Activated T-cell treated with anti-CD3 and anti-CD28 coated beads, Interleukin-2, amount 50 U/mL, for 4 hours (primary cell): ENCODE results near the gene CSH2. TPM values are rescaled to one million over a fixed set of nuclear protein-coding genes. Genes with fewer than 3 reads are reported as not detected.
"Not testable (repeated sequence)": the region's sequence is repeated elsewhere in the genome, so short reads cannot be mapped to it uniquely, and the experiment has no call there.

Experiments used
- ATAC-seq, 2 donors: fragments of 200-7000 bp; cut with Tn5 transposase; one replicate each; pipeline ENCODE4 v1.10.0; 2021
- DNase-seq: peaks from one replicate; pipeline ENCODE4 v3.0.0-alpha.2; 2020
- H3K27me3 Mint-ChIP-seq: one replicate; pipeline ENCODE4 v1.8.0; 2021; ENCODE audit warnings: low read depth, mixed read lengths
- H3K36me3 Mint-ChIP-seq: one replicate; pipeline ENCODE4 v1.8.0; 2022; ENCODE audit warnings: mixed read lengths; ENCODE audit not compliant: insufficient read depth
- H3K4me1 Mint-ChIP-seq: one replicate; pipeline ENCODE4 v1.8.0; 2021; ENCODE audit warnings: low read depth, mixed read lengths
- H3K4me3 Mint-ChIP-seq: one replicate; pipeline ENCODE4 v1.8.0; 2021; ENCODE audit warnings: mild to moderate bottlenecking, moderate library complexity, mixed read lengths
- H3K9me3 Mint-ChIP-seq: one replicate; pipeline ENCODE4 v1.8.0; 2021; ENCODE audit warnings: mixed read lengths
- total RNA-seq, 3 donors: library from RNA; stranded (reverse); gene quantifications; one replicate each; pipeline ENCODE4 v1.2.1, GENCODE V29; 2021

Gene CSH2
- total RNA-seq, 3 donors from 2014 or later = not detected

- peaks cover 2% of the 10 kb centered on the region for H3K4me1 Mint-ChIP-seq
Observed at GRCh38 chr17:63881935-63882601, 8.6 kb upstream of the CSH2 start, which contains the start of gene GH2. Gene GH2, minus strand, starts transcription at chr17:63881944. Its CDS starts 143 bp downstream, at chr17:63881801.

DNA sequence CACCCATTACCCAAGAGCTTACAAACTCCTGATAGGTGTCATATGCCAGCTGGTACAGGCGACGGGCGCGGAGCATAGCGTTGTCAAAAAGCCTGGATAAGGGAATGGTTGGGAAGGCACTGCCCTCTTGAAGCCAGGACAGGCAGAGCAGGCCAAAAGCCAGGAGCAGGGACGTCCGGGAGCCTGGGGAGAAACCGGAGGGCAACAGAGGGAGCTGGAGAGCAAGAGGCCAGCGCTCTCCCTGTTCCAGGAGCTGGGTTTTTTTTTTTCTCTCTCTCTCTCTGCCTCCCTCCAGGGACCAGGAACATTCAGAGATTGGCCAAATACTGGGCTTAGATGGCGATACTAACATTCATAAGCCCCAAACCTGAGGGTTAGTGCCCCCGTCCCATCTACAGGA, 7.9 kb upstream of the CSH2 start:
- H3K27me3 Mint-ChIP-seq, H3K4me3 Mint-ChIP-seq, H3K4me1 Mint-ChIP-seq, H3K36me3 Mint-ChIP-seq, DNase-seq, ATAC-seq, H3K9me3 Mint-ChIP-seq: not testable (repeated sequence)

More at GRCh38 chr17:63881935-63882601, 8.6 kb upstream of the CSH2 start, which contains the start of gene GH2:
- DNase-seq = peak; percentile 53
- Mint-ChIP-seq H3K36me3 (no peaks in the 10 kb centered on the region), H3K4me3 (no peak within 1 kb of the TSS), H3K27me3 (no peaks in the 10 kb centered on the region), H3K9me3 (no peaks in the 10 kb centered on the region)
- peak; percentile 90 to 93 for ATAC-seq

DNA sequence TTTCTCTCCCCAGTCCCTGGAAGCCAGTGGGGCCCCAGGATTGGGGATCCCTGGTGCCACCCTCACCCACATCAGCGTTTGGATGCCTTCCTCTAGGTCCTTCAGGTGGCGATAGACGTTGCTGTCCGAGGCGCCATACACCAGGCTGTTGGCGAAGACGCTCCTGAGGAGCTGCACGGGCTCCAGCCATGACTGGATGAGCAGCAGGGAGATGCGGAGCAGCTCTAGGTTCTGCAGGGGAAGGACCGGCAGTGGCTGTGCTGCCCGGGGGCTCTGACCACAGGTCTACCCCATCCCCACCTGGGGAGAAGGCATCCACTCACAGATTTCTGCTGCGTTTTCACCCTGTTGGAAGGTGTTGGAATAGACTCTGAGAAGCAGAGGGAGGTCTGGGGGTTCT, 7.2 kb upstream of the CSH2 start:
- H3K4me3 Mint-ChIP-seq = no peak overlapping the region
- no peaks in the 10 kb centered on the region for H3K9me3 Mint-ChIP-seq
- H3K27me3 Mint-ChIP-seq = no peaks in the 10 kb centered on the region
- ATAC-seq = no peak
- H3K36me3 Mint-ChIP-seq = no peaks in the 10 kb centered on the region
- peaks cover 2% of the 10 kb centered on the region for H3K4me1 Mint-ChIP-seq
- DNase-seq = no peak

GRCh38 chr17:63878413-63878812, 4.9 kb upstream of the CSH2 start:
- not testable (repeated sequence) for H3K4me1 Mint-ChIP-seq, DNase-seq, H3K4me3 Mint-ChIP-seq, ATAC-seq, H3K9me3 Mint-ChIP-seq, H3K36me3 Mint-ChIP-seq, H3K27me3 Mint-ChIP-seq

GRCh38 chr17:63874693-63875092, 1.2 kb upstream of the CSH2 start:
- not testable (repeated sequence) for H3K4me3 Mint-ChIP-seq, H3K9me3 Mint-ChIP-seq, DNase-seq, H3K27me3 Mint-ChIP-seq, ATAC-seq, H3K4me1 Mint-ChIP-seq, H3K36me3 Mint-ChIP-seq

DNA sequence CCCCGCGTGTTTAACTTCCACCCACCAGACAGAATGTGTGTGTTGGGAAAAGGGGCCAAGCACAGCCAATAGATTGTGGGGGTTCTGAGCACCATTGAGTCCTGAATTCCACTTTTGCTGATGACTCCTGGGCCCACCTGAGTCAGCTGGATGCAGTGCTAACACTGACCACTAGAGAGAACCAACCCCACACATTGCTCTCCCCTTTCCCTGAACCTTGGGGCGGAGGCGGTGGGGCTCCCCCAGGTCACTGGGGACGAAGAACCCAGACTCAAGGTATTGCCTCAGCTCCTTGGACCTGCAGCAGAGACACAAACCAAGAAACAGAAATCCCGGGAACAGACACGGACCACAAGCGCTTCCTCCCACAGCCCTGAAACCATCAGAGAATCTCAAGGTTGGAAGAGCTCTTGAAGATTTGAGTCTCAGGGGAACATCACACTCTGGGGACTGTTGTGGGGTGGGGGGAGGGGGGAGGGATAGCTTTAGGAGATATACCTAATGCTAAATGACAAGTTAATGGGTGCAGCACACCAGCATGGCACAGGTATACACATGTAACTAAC, 667 bp upstream of the CSH2 start:
- H3K27me3 Mint-ChIP-seq, H3K9me3 Mint-ChIP-seq, DNase-seq, H3K4me3 Mint-ChIP-seq, H3K36me3 Mint-ChIP-seq, ATAC-seq, H3K4me1 Mint-ChIP-seq: not testable (repeated sequence)

- ATAC-seq, DNase-seq, H3K4me3 Mint-ChIP-seq, H3K9me3 Mint-ChIP-seq, H3K27me3 Mint-ChIP-seq, H3K4me1 Mint-ChIP-seq, H3K36me3 Mint-ChIP-seq: not testable (repeated sequence)
Observed at GRCh38 chr17:63871646-63872365, 1.7 kb downstream of the CSH2 start.

DNA sequence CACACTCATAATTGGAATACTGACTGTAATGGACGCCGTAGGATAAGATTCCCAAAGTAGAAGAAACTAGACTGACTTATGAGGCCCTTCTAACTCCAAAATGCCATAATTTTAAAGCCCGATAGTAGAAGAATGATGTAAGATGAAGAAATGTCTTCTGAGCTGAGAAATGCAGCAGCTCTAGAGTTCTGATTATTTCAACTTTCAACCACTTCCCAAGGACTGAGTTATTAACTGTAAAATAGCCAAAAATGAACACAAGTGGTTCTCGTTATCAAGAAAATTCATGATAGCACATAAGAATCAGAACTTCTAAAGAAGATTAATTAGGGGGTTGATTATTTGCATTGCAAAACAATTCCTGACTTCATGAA, 3.2 kb downstream of the CSH2 start:
- H3K9me3 Mint-ChIP-seq, H3K27me3 Mint-ChIP-seq, H3K36me3 Mint-ChIP-seq, DNase-seq, H3K4me1 Mint-ChIP-seq, ATAC-seq, H3K4me3 Mint-ChIP-seq: not testable (repeated sequence)

DNA sequence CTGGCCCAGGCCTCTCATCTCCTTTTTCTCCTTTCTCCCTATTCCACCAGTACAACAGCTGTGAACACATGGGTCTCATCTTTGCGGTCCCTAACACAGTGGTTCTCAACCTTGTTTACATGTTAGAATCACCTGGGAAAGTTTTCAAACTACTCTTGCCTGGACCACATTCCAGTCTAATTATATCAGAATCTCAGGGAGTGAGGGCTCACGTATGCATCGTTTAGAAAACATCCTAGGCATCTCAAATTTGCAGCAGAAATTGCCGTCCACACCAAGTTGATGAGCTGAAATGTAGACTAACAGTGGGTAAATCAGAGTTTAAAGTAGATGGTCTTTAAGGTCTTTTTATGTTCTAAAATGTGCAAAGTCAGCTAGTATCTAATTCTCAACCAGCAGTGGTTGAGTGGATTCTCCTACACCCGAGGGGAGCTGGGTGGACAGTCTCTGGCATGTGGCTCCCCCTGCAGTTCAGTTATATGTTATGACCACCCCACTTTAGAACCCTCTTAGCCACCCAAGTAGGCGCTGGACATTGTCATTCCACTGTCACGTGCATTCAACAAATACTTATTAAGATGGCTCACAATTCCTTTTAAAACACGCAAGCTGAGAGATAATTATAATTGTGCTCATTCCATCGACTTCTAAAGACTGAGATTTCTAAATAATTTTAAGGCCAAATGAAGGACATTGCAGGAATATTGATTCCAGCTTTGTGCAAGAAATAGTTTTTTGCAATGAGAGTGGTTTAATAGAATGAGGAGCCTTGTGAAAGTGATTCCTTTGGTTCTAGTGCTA, 3.8 kb downstream of the CSH2 start:
- H3K4me3 Mint-ChIP-seq = not testable (repeated sequence)

GRCh38 chr17:63866625-63867024, 6.9 kb downstream of the CSH2 start:
- H3K36me3 Mint-ChIP-seq, H3K27me3 Mint-ChIP-seq, H3K4me1 Mint-ChIP-seq, DNase-seq, ATAC-seq, H3K9me3 Mint-ChIP-seq, H3K4me3 Mint-ChIP-seq: not testable (repeated sequence)

More for the DNA sequence above, 3.8 kb downstream of the CSH2 start:
- not testable (repeated sequence) for ATAC-seq, H3K27me3 Mint-ChIP-seq, H3K9me3 Mint-ChIP-seq, H3K4me1 Mint-ChIP-seq, DNase-seq, H3K36me3 Mint-ChIP-seq

- DNase-seq = no peak
- Mint-ChIP-seq H3K27me3 (no peaks in the 10 kb centered on the region), H3K9me3 (no peaks in the 10 kb centered on the region), H3K4me1 (no peaks in the 10 kb centered on the region), H3K36me3 (no peaks in the 10 kb centered on the region), H3K4me3 (no peak overlapping the region)
- no peak for ATAC-seq
Observed at GRCh38 chr17:63859257-63859656, 14.2 kb downstream of the CSH2 start.

GRCh38 chr17:63856425-63856824, 17.1 kb downstream of the CSH2 start:
- not testable (repeated sequence) for H3K36me3 Mint-ChIP-seq, DNase-seq, H3K4me1 Mint-ChIP-seq, H3K9me3 Mint-ChIP-seq, ATAC-seq, H3K4me3 Mint-ChIP-seq, H3K27me3 Mint-ChIP-seq

DNA sequence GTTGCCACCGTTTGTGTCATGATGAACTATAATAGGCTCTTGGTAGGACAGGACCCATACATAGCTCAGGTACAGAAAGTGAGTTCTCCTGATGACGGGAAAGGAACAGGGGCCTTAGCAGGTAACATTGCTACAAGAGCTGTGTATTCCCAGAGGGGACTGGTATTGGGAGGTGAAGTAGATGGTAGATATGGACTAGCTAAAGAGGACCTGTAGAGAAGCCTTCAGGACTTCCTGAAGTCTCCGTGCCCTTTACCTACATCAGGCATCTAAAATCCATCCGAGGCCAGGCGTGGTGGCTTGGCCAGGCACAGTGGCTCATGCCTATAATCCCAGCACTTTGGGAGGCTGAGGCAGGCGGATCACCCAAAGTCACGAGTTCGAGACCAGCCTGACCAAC, 18.3 kb downstream of the CSH2 start:
- no peaks in the 10 kb centered on the region for H3K9me3 Mint-ChIP-seq
- no peaks in the 10 kb centered on the region for H3K4me1 Mint-ChIP-seq
- no peak for DNase-seq
- ATAC-seq = no peak
- H3K36me3 Mint-ChIP-seq = no peaks in the 10 kb centered on the region
- H3K4me3 Mint-ChIP-seq = no peak overlapping the region
- H3K27me3 Mint-ChIP-seq = no peaks in the 10 kb centered on the region

DNA sequence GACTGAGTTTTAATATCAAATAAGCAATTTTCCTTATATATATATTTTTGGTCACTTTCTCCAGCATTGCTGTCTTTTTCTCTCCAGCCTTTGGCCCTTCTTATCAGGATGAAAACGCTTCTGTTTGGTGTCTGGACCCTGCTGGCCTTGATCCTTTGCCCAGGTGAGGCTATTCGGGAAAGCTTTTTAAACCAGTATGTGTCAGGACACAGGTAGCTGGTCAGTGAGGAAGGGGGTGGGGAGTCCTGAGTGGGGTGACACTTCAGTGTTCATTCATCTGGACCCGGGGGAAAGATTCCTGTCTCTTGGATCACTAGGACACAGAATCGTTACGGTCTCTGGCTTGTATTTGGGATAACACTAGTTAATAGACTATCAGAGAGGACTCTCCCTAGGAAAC, 18.8 kb downstream of the CSH2 start:
- Mint-ChIP-seq H3K27me3 (no peaks in the 10 kb centered on the region), H3K36me3 (no peaks in the 10 kb centered on the region), H3K4me1 (no peaks in the 10 kb centered on the region), H3K4me3 (no peak overlapping the region), H3K9me3 (no peaks in the 10 kb centered on the region)
- ATAC-seq = no peak
- no peak for DNase-seq
